CD14-positive monocyte (primary cell): ENCODE data around the gene BSN. TPM values are rescaled to one million over a fixed set of nuclear protein-coding genes. Genes with fewer than 3 reads are reported as not detected.
"Not testable (repeated sequence)": the region's sequence is repeated elsewhere in the genome, so short reads cannot be mapped to it uniquely, and the experiment has no call there.

Source experiments
- DNase-seq, 3 donors: peaks; one replicate each; pipeline ENCODE4 v3.0.0-alpha.2; 2011 to 2022
- H2AFZ ChIP-seq: 2 replicates; pipeline ENCODE4 v1.6.0; 2012; ENCODE audit warnings: mild to moderate bottlenecking, low read depth, low read length, inconsistent platforms; ENCODE audit not compliant: insufficient read depth, poor library complexity, severe bottlenecking
- H3K27ac ChIP-seq, 2 donors: 1 replicate in 1 of 2; 2 replicates in 1 of 2; pipeline ENCODE4 v1.5.1; 2012 to 2013; ENCODE audit warnings: low read length in 2 of 2, control low read depth in 1 of 2, inconsistent platforms in 1 of 2, low read depth in 1 of 2, mild to moderate bottlenecking in 1 of 2
- H3K27me3 ChIP-seq, 2 donors: one replicate each; pipeline versions ENCODE4 v1.6.0 to v1.6.1; 2011 to 2013; ENCODE audit warnings: low read length in 2 of 2; ENCODE audit not compliant: control insufficient read depth in 2 of 2, insufficient read depth in 2 of 2
- H3K36me3 ChIP-seq, 2 donors: replicated peaks in 1 of 2; 1 replicate in 1 of 2; 2 replicates in 1 of 2; pipeline versions ENCODE4 v1.5.1 to v1.6.1; 2012 to 2013; ENCODE audit warnings: low read length in 2 of 2, control low read depth in 1 of 2, inconsistent platforms in 1 of 2, mild to moderate bottlenecking in 1 of 2; ENCODE audit not compliant: insufficient read depth in 2 of 2, control insufficient read depth in 1 of 2
- H3K4me1 ChIP-seq, 2 donors: 1 replicate in 1 of 2; 2 replicates in 1 of 2; pipeline versions ENCODE4 v1.5.1 to v1.6.1; 2012 to 2013; ENCODE audit warnings: low read length in 2 of 2, control low read depth in 1 of 2, inconsistent platforms in 1 of 2, mild to moderate bottlenecking in 1 of 2, moderate library complexity in 1 of 2; ENCODE audit not compliant: insufficient read depth in 2 of 2, control insufficient read depth in 1 of 2
- H3K4me2 ChIP-seq: replicated peaks from 2 replicates; pipeline ENCODE3; 2012; ENCODE audit warnings: low read length, moderate library complexity, mild to moderate bottlenecking; ENCODE audit not compliant: poor library complexity, severe bottlenecking; ENCODE audit errors: extremely low read depth
- H3K4me3 ChIP-seq, 3 experiments: fragments of 200-600 bp in 1 of 3; sonication (generic) in 1 of 3; replicated peaks in 1 of 3; 1 replicate in 2 of 3; 2 replicates in 1 of 3; pipeline ENCODE4 v1.5.1; 2011 to 2013; ENCODE audit warnings: low read length in 3 of 3, mild to moderate bottlenecking in 3 of 3, control low read depth in 2 of 3, low read depth in 2 of 3, inconsistent platforms in 1 of 3, moderate library complexity in 1 of 3
- H3K79me2 ChIP-seq: 2 replicates; pipeline ENCODE4 v1.6.0; 2012; ENCODE audit warnings: mild to moderate bottlenecking, control low read depth, inconsistent platforms, low read length, moderate library complexity; ENCODE audit not compliant: insufficient read depth
- H3K9ac ChIP-seq: 2 replicates; pipeline ENCODE4 v1.6.0; 2017; ENCODE audit warnings: low read length, mild to moderate bottlenecking; ENCODE audit not compliant: insufficient read depth, poor library complexity, severe bottlenecking
- H3K9me3 ChIP-seq, 2 donors: replicated peaks in 1 of 2; 1 replicate in 1 of 2; 2 replicates in 1 of 2; pipeline versions ENCODE4 v1.5.1 to v1.6.1; 2012 to 2013; ENCODE audit warnings: low read length in 2 of 2, control low read depth in 1 of 2; ENCODE audit not compliant: control insufficient read depth in 1 of 2, insufficient read depth in 1 of 2
- H4K20me1 ChIP-seq: 2 replicates; pipeline ENCODE4 v1.6.0; 2012; ENCODE audit warnings: mild to moderate bottlenecking, low read length, control low read depth, moderate library complexity; ENCODE audit not compliant: insufficient read depth
- H3K27ac Mint-ChIP-seq, 7 donors: one replicate each; pipeline ENCODE4 v1.8.0; 2020; ENCODE audit warnings: mild to moderate bottlenecking in 7 of 7, mixed read lengths in 7 of 7, moderate library complexity in 6 of 7, inconsistent platforms in 2 of 7
- H3K27me3 Mint-ChIP-seq, 3 donors: one replicate each; pipeline ENCODE4 v1.8.0; 2021 to 2022; ENCODE audit warnings: low read depth in 3 of 3, mild to moderate bottlenecking in 3 of 3, mixed read lengths in 3 of 3, moderate library complexity in 3 of 3, inconsistent platforms in 1 of 3
- H3K36me3 Mint-ChIP-seq, 2 donors: one replicate each; pipeline ENCODE4 v1.8.0; 2020; ENCODE audit warnings: mixed read lengths in 2 of 2, inconsistent platforms in 1 of 2, mild to moderate bottlenecking in 1 of 2
- H3K4me1 Mint-ChIP-seq: one replicate; pipeline ENCODE4 v1.8.0; 2020; ENCODE audit warnings: mild to moderate bottlenecking, mixed read lengths
- H3K4me3 Mint-ChIP-seq, 2 donors: one replicate each; pipeline ENCODE4 v1.8.0; 2020; ENCODE audit warnings: mild to moderate bottlenecking in 2 of 2, mixed read lengths in 2 of 2, moderate library complexity in 1 of 2
- H3K9me3 Mint-ChIP-seq, 7 donors: one replicate each; pipeline ENCODE4 v1.8.0; 2020 to 2022; ENCODE audit warnings: mixed read lengths in 7 of 7, mild to moderate bottlenecking in 6 of 7, moderate library complexity in 6 of 7, inconsistent platforms in 2 of 7
- WGBS: methylation state at CpG from one replicate; pipeline ENCODE4 v1.1.5; 2013; ENCODE audit warnings: missing lambda C conversion rate; ENCODE audit not compliant: insufficient coverage; 5-methylcytosine and 5-hydroxymethylcytosine counted together
- intact Hi-C, 2 donors: fragments of 100-400 bp; cut with micrococcal nuclease; formaldehyde crosslinking; loops; one replicate each; pipeline versions ENCODE4 v1.15.0 to v1.15.1; 2023
- polyA plus RNA-seq, 3 donors: library from polyadenylated mRNA; depleted of rRNA in 1 of 3; unstranded in 2 of 3; stranded (reverse) in 1 of 3; fragments of 300-500 nt in 2 of 3; fragments of >200 nt in 1 of 3; fragmentation: Illumina TruSeq in 2 of 3; gene quantifications; 1 replicate in 2 of 3; 2 replicates in 1 of 3; pipeline ENCODE4 v1.2.3, GENCODE V29; 2012 to 2021

BSN gene
- polyA plus RNA-seq, 3 donors, result not detected

GRCh38 chr3:49686346-49686745 lies 132.1 kb downstream of the BSN start:
- intact Hi-C loops, H3K4me2 ChIP-seq, H3K27ac ChIP-seq: not testable (repeated sequence)

GRCh38 chr3:49686769-49687423 lies 132.6 kb downstream of the BSN start:
- H3K9ac ChIP-seq, H3K27ac ChIP-seq, H4K20me1 ChIP-seq, intact Hi-C loops, DNase-seq, H3K4me3 ChIP-seq, H3K9me3 ChIP-seq, H3K4me2 ChIP-seq, H2AFZ ChIP-seq, H3K9me3 Mint-ChIP-seq: not testable (repeated sequence)
- peaks cover 38% of the 10 kb centered on the region for H3K4me1 Mint-ChIP-seq
- Histone ChIP-seq H3K27me3 (peaks cover 0 to 27% of the 10 kb centered on the region in 2 donors), H3K4me1 (peaks cover 27 to 29% of the 10 kb centered on the region in 2 donors), H3K79me2 (peaks cover 23% of the 10 kb centered on the region), H3K36me3 (peaks cover 20 to 29% of the 10 kb centered on the region in 2 donors)
- WGBS, result 14% methylated on average over 35 of the region's 44 CpGs
- peaks cover 34 to 35% of the 10 kb centered on the region in 2 donors for H3K36me3 Mint-ChIP-seq
- H3K4me3 Mint-ChIP-seq, result peak overlapping the region in 1 of 2 donors; percentile 67
- H3K27me3 Mint-ChIP-seq, result peaks cover 23 to 34% (median 32%) of the 10 kb centered on the region in 3 donors
- peak overlapping the region in 1 of 7 donors; percentile 19 for H3K27ac Mint-ChIP-seq

More at GRCh38 chr3:49686346-49686745, 132.1 kb downstream of the BSN start:
- not testable (repeated sequence) for DNase-seq, H3K9me3 ChIP-seq, H3K27ac Mint-ChIP-seq, H3K9ac ChIP-seq, H3K4me3 ChIP-seq, H3K9me3 Mint-ChIP-seq, H4K20me1 ChIP-seq, H2AFZ ChIP-seq
- WGBS, result 2% methylated on average over 12 of the region's 29 CpGs
- Histone ChIP-seq H3K27me3 (peaks cover 0 to 27% of the 10 kb centered on the region in 2 donors), H3K36me3 (peaks cover 26 to 34% of the 10 kb centered on the region in 2 donors), H3K79me2 (peaks cover 20% of the 10 kb centered on the region), H3K4me1 (peaks cover 27% of the 10 kb centered on the region in 2 donors)
- Mint-ChIP-seq H3K27me3 (peaks cover 23 to 34% (median 32%) of the 10 kb centered on the region in 3 donors), H3K36me3 (peaks cover 37 to 41% of the 10 kb centered on the region in 2 donors), H3K4me1 (peaks cover 38% of the 10 kb centered on the region), H3K4me3 (peak overlapping the region; percentile 43 to 48)

DNA sequence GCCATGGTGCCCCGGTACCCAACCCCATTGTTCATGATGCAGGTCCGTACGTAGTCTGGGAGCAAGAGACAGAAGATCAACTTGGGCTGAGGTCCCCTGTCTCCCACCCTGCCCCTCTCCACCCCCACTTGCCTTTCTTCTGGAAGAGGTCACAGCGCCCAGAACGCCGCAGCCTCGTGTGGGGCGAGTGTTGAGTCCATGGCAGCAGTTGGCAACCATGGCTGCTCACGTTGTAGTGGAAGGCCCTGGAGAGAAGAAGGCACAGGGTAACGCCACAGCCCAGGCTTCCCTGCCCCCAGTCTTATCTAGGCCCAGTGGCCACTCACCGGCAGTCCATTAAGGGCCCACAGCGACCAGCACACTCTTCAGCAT lies 133.1 kb downstream of the BSN start:
- H3K4me1 Mint-ChIP-seq, result peaks cover 38% of the 10 kb centered on the region
- H3K4me3 ChIP-seq, result not testable (repeated sequence)

DNA sequence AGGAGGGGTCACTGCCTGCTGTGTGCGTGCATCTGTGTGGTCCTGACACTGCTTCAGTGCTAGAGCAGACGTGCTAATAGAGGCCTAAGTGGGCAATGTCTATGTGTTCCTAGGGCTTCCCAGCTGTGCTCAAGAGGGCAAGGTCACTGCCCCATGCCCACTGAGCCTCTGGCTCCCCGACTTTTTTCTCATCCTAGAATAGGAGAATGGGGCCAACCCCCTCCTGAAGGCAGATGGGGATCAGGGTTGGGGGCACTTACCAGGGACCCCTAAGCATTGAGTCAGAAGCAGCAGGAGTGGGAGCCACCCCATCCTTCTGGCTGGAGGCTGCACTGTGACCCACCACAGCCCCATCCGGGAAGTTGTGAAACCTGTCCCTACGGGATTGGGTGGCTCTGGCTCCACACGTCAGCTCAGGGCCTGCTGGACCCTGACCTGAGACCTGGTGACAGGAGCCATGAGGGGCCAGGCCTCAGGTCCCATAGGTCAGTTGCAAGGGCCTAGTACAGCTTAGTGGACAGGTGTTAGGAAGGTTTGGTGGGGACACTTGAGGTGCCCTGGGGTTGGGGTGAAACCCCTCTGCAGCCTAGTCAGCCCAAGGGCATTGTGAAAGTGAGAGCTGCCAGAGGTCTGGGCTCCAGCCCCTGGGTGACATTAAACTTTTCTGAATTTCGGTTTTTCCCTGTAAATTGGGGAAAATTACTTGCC lies 134.2 kb downstream of the BSN start:
- peaks cover 23 to 34% (median 32%) of the 10 kb centered on the region in 3 donors for H3K27me3 Mint-ChIP-seq
- H4K20me1 ChIP-seq, H3K9me3 Mint-ChIP-seq, DNase-seq, intact Hi-C loops, H3K9me3 ChIP-seq: not testable (repeated sequence)
- peaks cover 27 to 29% of the 10 kb centered on the region in 2 donors for H3K4me1 ChIP-seq
- peaks cover 4 to 13% of the 10 kb centered on the region in 2 donors for H3K36me3 ChIP-seq
- H3K27me3 ChIP-seq, result peaks cover 0 to 27% of the 10 kb centered on the region in 2 donors
- H3K36me3 Mint-ChIP-seq, result peaks cover 20% of the 10 kb centered on the region in 2 donors
- H3K4me1 Mint-ChIP-seq, result peaks cover 38% of the 10 kb centered on the region
- peak overlapping the region; percentile 97 for H2AFZ ChIP-seq
- H3K4me3 Mint-ChIP-seq, result peak overlapping the region; percentile 96 to 98
- H3K27ac Mint-ChIP-seq, result peak overlapping the region in 5 of 7 donors; percentile 83 to 96 (median 87)
- peak overlapping the region; percentile 86 for H3K4me2 ChIP-seq
- peak overlapping the region; percentile 21 to 85 for H3K27ac ChIP-seq
- H3K79me2 ChIP-seq, result peaks cover 23% of the 10 kb centered on the region
- 70% methylated on average over 2 of the region's 7 CpGs for WGBS
- peak overlapping the region; percentile 90 for H3K9ac ChIP-seq
- H3K4me3 ChIP-seq, result peak overlapping the region; percentile 63 to 97 (median 76)

More for the DNA sequence above, 133.1 kb downstream of the BSN start:
- WGBS, result no CpG with 5 or more reads among the region's 12 CpGs
- peaks cover 0 to 27% of the 10 kb centered on the region in 2 donors for H3K27me3 ChIP-seq
- intact Hi-C loops, H3K27ac Mint-ChIP-seq, H2AFZ ChIP-seq, H3K9me3 ChIP-seq, H3K4me2 ChIP-seq, H3K9ac ChIP-seq, DNase-seq, H3K9me3 Mint-ChIP-seq, H3K27ac ChIP-seq, H4K20me1 ChIP-seq: not testable (repeated sequence)
- H3K79me2 ChIP-seq, result peaks cover 23% of the 10 kb centered on the region
- peaks cover 30% of the 10 kb centered on the region in 2 donors for H3K36me3 Mint-ChIP-seq
- H3K4me3 Mint-ChIP-seq, result peak overlapping the region in 1 of 2 donors; percentile 67
- peaks cover 15 to 23% of the 10 kb centered on the region in 2 donors for H3K36me3 ChIP-seq
- H3K4me1 ChIP-seq, result peaks cover 27 to 29% of the 10 kb centered on the region in 2 donors
- peaks cover 23 to 34% (median 32%) of the 10 kb centered on the region in 3 donors for H3K27me3 Mint-ChIP-seq
